Activated naive CD4-positive, alpha-beta T cell treated with anti-CD3 and anti-CD28 coated beads, Interleukin-2, amount 50 U/mL, for 72 hours (primary cell): ENCODE measurements around the gene GALNT18. TPM values are rescaled to one million over a fixed set of nuclear protein-coding genes. Genes with fewer than 3 reads are reported as not detected.
A peak's percentile ranks its signal among the peaks of the same experiment; 100 is the strongest.

Experiments used
- ATAC-seq, 2 donors: fragments of 150-1000 bp; cut with Tn5 transposase; 2 replicates each; pipeline ENCODE4 v1.10.0; 2021; ENCODE audit warnings: mild to moderate bottlenecking in 2 of 2, moderate library complexity in 2 of 2
- DNase-seq, 2 donors: peaks; one replicate each; pipeline ENCODE4 v3.0.0; 2021 to 2022; ENCODE audit warnings: low spot score in 2 of 2
- H3K27ac Mint-ChIP-seq, 2 donors: one replicate each; pipeline ENCODE4 v1.8.0; 2022; ENCODE audit warnings: mild to moderate bottlenecking in 2 of 2, mixed read lengths in 2 of 2
- H3K36me3 Mint-ChIP-seq, 2 donors: one replicate each; pipeline ENCODE4 v1.8.0; 2022; ENCODE audit warnings: mixed read lengths in 2 of 2
- H3K9me3 Mint-ChIP-seq, 2 donors: one replicate each; pipeline ENCODE4 v1.8.0; 2022; ENCODE audit warnings: mixed read lengths in 2 of 2
- total RNA-seq, 2 donors: library from RNA; stranded (reverse); gene quantifications; one replicate each; pipeline ENCODE4 v1.2.3, GENCODE V29; 2022

GALNT18 gene
- total RNA-seq, 2 donors from 2014 or later: 2.0 to 19.2 TPM

DNA sequence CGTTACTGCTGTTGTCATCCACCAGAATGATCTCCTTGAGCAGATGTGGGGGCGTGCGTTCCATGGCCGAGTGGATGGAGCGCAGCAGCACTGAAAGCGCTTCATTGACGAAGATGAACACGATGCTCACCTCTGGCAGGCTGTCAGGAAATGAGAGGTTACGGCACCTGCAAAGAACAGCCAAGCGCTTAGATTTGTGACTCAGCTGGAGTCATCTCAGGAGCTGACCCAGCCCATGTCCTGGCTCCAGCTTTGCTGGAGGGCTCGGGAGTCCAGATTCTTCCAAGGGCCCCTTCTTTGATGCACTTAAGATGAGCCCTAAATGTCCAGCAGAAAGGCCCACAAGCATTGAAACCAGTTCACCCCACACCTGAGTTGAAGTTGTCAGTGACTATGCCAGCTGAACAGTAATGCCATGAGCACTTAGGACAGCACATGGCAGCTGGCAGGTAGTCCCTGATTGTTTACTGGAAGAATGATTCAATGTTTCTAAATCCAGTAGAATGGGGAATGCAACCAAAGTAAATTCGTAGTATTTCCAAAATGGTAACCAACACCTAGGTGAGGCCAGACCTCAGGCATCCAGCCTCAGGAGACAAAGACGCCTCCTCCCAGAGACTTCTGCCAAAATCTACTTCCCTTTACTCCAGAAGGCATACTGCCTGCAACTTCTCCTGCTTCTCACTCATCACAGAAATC lies 189.0 kb downstream of the GALNT18 start:
- Mint-ChIP-seq H3K9me3 (no peaks in the 10 kb centered on the region), H3K27ac (no peak overlapping the region), H3K36me3 (no peaks in the 10 kb centered on the region)
- DNase-seq: no peak
- no peak for ATAC-seq

DNA sequence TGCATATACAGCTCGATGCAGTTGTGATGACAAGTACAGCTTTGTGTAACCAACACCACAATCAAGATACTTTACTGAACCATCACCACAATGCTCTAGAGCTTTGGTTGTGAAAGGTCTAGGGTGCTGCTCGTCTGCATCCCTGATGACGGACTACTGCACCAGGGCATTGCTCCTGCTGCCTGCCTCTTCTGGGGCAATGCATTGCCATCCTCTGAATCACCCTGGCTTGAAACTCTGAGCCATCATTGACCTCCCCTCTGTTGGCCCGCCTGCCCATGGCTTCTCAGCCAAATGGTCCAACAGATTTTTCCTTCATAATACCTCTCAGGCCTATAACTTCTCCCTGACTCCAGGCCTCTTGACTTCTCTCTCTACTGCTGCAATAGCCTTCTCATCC lies 191.4 kb downstream of the GALNT18 start:
- Mint-ChIP-seq H3K36me3 (no peaks in the 10 kb centered on the region), H3K9me3 (no peaks in the 10 kb centered on the region), H3K27ac (no peak overlapping the region)
- DNase-seq: no peak
- ATAC-seq: no peak

DNA sequence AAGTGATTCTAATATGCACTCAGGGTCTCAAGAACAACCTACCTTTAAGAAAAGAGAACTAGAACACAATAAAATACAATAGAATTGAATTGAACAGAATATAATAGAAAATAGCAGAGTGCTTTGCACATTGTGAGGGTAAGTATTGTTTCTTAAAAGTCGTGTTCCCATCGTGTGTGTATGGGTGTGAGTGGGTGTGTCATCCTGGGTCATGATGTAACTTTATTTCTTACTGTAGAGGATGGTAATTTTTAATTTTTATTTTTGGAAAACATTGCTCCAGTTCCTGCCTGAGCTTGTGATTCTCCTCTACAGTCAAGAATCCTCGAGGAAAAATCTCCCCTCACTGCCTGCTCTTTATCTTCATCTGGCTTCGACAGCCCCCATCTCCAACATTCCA lies 193.1 kb downstream of the GALNT18 start:
- Mint-ChIP-seq H3K27ac (peak overlapping the region in 1 of 2 donors; percentile 39), H3K9me3 (no peaks in the 10 kb centered on the region), H3K36me3 (no peaks in the 10 kb centered on the region)
- no peak for ATAC-seq
- no peak for DNase-seq

DNA sequence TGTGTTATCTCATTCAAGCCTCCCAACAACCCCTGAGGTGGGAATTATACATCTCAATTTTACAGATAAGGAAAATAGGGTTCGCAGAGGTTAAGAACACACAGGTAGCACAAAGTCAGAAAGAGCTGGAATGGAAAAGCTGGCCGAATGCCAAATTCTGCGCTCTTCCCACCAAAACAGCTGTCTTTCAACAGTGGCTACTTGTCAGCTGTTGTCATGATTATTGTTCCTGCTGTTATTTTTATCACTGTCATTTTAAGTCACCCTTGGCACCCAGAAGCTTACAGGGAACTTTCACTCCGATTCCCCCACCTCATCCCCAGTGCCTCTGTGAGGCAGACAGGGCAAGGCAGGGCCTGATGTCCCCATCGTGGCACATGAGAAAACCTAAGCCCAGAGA lies 194.3 kb downstream of the GALNT18 start:
- Mint-ChIP-seq H3K36me3 (no peaks in the 10 kb centered on the region), H3K27ac (no peak overlapping the region), H3K9me3 (no peaks in the 10 kb centered on the region)
- ATAC-seq: no peak
- DNase-seq: no peak

DNA sequence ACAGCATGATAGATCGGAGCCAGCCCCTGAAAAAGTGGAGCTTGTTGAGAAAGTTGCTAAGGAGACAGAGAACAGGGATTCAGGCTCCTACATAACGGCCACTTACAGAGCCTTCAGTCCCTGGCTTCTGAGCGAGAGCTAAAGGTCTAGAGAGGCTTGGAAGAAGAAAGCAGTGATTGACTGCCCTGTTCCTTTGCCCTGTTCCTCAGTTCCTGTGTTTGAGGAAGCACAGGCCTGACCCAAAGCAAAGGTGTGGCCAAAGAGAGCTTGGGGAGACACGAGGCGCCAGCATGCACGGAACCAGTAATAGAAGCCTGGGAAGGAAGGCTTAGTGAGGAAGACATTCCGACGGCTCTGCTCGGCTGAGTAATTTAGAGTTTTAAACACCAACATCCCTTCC lies 194.7 kb downstream of the GALNT18 start:
- no peak for DNase-seq
- no peak for ATAC-seq
- no peak overlapping the region for H3K27ac Mint-ChIP-seq
- no peaks in the 10 kb centered on the region for H3K36me3 Mint-ChIP-seq
- no peaks in the 10 kb centered on the region for H3K9me3 Mint-ChIP-seq

DNA sequence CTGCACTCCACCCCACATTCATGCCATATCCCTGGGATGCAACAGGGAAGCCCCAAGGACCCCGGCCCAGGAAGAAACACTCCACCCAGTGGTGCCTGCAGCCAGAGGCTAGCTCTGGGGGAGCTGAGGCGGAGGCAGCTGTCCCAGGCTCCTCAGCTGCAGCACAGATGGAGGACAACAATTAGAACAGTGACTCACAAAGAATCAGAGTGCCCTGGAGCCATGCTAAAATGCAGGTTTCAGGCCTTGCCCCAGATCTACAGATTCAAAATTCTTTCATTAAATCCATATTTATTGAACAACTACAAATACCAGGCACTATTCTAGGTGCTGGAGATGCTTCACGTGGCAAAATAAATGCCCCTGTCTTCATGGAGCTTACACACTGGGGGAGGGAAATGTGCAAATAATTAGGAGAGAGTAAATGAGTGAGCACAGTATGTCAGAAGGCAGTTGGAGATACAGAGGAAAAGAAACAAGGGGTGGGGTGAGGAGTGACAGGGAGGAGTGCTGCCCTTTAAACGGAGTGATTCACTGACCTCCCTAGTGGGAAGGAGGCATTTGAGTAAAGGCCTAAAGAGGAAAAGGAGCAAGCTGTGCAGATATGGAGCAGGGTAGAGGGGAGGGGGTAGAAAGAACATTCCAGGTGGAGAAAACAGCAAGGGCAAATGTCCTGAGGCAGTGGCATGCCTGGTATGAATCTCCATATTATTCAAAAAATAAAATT lies 195.4 kb downstream of the GALNT18 start:
- ATAC-seq (no peak), DNase-seq (no peak)
- H3K27ac Mint-ChIP-seq: no peak overlapping the region
- H3K9me3 Mint-ChIP-seq: no peaks in the 10 kb centered on the region
- H3K36me3 Mint-ChIP-seq: no peaks in the 10 kb centered on the region

DNA sequence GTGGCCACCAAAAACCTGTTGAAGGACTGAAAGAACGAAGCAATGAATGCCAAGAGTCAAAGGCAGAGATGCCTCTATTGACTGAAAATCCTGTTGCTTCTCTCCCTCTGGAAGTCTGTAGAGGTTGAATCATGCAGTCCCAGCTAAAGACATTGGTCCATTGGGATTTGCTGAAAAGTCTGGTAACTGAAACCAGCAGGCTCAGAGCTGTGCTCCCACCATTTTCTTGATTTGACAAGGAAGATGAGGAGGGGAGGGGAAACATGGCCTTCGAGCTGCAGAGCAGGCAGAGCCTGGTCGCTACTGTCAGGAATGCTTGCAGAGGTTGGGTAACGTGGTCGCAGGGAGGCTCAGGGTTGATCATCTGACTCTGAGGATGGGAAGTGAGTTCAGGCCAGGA lies 196.0 kb downstream of the GALNT18 start:
- Mint-ChIP-seq H3K27ac (no peak overlapping the region), H3K9me3 (no peaks in the 10 kb centered on the region), H3K36me3 (no peaks in the 10 kb centered on the region)
- DNase-seq (no peak), ATAC-seq (no peak)

DNA sequence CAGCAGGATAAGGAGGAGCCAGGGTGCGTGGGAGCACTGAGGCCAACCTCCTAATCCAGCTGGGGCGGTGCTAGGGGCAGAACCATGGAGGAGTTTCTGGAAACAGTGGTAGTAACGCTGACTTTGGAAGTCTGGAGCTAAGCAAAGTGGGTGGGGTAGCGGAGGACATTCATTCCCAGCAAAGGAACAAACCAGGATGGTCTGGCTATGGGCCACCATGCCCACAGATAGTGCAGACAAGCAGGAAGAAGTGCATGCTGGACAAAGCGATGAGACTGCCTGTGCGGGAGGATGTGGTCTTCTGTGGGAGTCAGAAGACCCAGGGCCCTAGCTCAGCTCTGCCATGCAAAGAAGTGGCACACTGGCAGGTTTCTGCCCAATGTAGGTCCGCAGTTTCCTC lies 197.1 kb downstream of the GALNT18 start:
- Mint-ChIP-seq H3K9me3 (no peaks in the 10 kb centered on the region), H3K27ac (no peak overlapping the region), H3K36me3 (no peaks in the 10 kb centered on the region)
- no peak for ATAC-seq
- DNase-seq: no peak

DNA sequence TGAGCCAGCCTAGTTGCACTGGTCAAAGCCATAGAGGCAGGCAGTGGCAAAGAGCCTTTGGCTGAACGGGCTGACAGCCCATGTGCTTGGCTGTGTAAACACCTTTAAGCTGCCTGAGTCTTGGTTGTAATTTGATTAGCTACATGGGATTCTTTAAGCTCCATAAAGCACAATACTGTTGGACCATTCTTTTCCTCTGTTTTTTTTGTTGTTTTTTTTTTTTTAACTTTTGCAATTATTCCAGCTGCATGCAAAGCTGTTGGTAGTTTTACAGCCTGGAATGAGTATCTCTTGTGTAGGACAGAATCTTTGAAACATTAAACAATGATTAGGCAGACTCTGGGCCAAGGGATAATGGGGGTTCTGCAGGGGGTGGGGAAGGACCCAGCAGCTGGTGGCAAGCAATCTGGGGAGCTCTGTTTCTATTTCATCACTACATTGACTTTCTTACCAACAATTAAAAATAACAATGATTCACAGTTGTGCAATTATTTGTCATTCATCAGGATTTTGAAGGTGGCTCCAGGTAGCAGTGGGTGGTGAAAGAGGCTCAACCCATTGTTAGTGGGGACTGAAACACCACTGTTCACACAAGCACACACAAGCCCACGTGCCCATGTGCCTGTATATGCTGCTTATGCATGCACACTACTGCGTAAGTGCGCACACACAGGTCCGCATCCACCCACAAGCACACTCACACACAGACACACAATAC lies 199.2 kb downstream of the GALNT18 start:
- DNase-seq (no peak), ATAC-seq (no peak)
- Mint-ChIP-seq H3K36me3 (no peaks in the 10 kb centered on the region), H3K27ac (no peak overlapping the region), H3K9me3 (no peaks in the 10 kb centered on the region)

DNA sequence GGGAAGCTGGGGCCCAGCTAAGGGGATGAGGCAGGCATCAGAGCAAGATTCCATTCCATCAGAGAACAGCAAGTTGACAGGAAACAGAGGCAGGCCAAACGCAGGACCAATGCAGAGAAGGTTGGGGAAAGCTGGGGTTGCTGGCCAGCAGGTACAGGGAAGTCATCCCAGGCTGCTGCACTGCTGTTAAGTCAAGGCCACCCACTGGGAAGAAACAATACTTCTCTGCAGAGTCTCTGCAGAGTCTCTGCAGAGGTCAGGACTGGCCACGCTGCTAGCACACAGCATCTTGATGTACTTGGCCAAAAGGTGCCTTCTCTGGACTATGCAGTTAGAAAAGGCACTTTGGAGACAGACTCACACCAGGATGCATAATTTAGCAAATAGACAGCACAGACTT lies 200.3 kb downstream of the GALNT18 start:
- ATAC-seq (no peak), DNase-seq (no peak)
- no peaks in the 10 kb centered on the region for H3K36me3 Mint-ChIP-seq
- H3K27ac Mint-ChIP-seq: no peak overlapping the region
- no peaks in the 10 kb centered on the region for H3K9me3 Mint-ChIP-seq

DNA sequence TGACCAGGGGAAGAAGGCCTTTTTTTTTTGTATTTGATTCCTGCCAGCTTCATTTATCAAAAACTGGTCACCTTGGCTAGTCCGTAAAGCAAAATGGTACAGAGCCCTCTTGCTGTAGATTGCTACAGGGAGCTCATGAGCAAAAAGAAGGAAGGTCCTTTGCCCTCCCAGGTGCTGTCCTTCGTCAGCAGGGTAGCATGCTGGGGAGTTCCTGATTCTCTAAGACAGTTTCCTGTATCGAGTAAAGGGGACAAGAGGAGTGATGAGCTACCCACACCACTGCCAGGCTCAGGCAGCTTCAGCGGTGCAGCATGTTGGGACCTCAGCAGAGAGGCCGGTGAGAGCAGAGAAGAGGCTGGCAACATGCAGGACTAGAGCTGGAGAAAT lies 200.9 kb downstream of the GALNT18 start:
- no peak overlapping the region for H3K27ac Mint-ChIP-seq
- no peaks in the 10 kb centered on the region for H3K9me3 Mint-ChIP-seq
- no peaks in the 10 kb centered on the region for H3K36me3 Mint-ChIP-seq
- ATAC-seq (no peak), DNase-seq (no peak)

DNA sequence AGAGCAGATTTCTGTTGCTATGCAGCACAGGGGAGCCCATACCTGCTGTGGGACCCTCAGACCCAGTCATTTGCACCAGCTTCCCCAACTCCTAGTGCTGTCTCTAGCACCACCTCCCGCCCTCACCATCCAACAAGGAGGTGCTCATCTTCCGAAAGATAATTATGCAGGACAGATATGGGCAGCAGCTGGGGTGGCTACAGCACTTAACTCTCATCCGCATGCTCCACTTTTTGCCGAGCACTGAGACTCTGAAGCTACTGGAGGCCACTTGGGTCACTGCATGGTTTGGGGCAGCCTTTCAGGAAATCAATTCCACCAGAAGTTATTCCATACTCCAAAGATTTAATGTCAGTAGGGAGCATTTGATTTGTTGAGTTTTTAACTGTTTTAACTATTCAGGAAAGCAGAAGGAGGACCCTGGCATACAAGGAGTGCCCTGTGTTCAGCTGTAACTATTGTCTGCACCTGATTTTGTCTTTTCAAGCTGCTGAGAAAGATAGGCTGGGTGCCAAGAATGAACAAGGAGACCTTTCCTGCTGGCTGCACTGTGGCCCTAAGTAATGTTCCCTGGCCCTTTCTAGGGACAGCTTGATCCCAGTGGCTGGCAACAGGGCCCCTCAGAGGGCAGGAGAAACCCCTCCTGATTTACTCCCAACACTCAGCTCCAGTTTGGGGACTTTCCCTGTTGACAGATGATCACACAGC lies 201.5 kb downstream of the GALNT18 start:
- Mint-ChIP-seq H3K36me3 (no peaks in the 10 kb centered on the region), H3K9me3 (no peaks in the 10 kb centered on the region), H3K27ac (peak overlapping the region in 1 of 2 donors; percentile 55)
- DNase-seq (no peak), ATAC-seq (no peak)

DNA sequence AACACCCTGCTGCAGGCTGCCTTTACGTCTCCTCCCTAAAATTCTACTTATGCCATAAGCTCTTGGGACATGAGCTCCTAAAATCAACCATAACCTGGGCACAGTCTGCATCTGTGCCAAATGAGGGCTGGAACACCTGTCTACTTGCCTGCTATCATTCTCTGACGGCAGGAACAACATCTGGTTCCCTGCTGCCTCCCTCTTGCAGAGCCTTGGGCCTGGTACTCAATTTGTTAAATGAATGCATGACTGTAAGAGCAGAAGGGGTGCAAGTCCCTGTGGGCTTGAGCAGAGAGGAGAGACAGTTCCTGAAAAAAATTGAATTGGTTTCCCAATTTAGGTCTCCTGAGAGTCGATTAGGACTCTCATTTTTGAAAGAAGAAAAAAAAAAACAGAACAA lies 202.1 kb downstream of the GALNT18 start:
- H3K9me3 Mint-ChIP-seq: no peaks in the 10 kb centered on the region

DNA sequence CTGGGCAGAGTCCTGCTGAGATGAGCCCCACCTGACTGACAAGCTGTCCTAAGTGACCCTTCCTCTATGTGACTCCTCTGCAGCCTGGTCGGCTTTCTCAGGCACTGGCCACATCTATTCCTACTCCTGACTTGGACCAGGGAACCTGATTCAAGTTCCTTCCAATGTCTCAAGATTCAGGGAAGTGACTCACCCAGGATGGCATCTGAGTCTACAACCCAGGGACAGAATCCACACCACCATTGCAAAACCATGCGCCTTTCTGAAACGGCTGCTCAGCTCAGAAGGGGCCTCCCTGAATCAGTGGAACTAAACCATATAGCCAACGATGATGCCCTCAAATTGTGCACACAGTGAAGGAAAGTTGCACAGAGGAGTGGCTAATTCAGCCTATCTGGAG lies 204.9 kb downstream of the GALNT18 start:
- H3K27ac Mint-ChIP-seq: no peak overlapping the region
- H3K36me3 Mint-ChIP-seq: no peaks in the 10 kb centered on the region
- DNase-seq (no peak), ATAC-seq (peak in 1 of 2 donors; percentile 31)
- H3K9me3 Mint-ChIP-seq: no peaks in the 10 kb centered on the region

More for the DNA sequence above, 202.1 kb downstream of the GALNT18 start:
- no peak for DNase-seq
- no peak for ATAC-seq
- Mint-ChIP-seq H3K36me3 (no peaks in the 10 kb centered on the region), H3K27ac (no peak overlapping the region)

DNA sequence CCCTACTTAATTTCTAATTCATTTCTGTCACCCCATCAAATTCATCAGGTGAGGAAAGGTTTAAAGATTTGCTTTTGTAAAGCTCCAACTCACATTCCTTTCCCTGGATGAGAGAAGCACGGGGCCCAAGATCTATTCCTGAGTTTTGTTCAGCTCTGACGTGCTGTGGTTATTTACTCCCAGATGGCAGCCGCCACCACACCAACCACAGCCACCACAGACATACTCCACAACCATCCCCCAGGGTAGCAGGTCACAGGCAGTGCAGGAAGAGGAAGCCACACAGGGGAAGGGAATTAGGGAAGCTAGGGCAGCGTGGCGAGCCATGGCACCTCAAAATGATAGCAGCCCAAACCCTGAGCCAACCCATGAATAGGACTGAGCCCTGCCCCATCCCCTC lies 205.3 kb downstream of the GALNT18 start:
- DNase-seq (no peak), ATAC-seq (peak in 1 of 2 donors; percentile 13)
- Mint-ChIP-seq H3K36me3 (no peaks in the 10 kb centered on the region), H3K27ac (no peak overlapping the region), H3K9me3 (no peaks in the 10 kb centered on the region)

DNA sequence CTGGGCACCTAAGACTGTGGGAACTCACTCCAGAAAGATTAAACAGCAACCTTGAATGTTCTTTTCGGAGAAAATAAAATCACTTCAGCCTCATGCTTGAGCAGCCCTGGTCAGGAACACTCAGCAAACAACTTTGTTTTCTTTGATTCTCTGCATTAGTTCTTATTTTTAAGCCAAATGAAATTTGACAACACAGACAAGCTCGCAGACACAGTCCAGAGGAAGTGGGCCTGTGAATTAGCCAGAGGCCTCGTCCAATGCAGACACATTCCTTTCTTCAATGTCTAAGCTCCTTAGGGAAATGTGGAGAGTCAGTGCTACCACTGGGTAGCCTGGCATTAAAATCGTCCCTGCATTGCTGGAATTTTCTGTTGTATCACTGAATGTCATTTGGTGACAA lies 205.9 kb downstream of the GALNT18 start:
- Mint-ChIP-seq H3K9me3 (no peaks in the 10 kb centered on the region), H3K36me3 (no peaks in the 10 kb centered on the region), H3K27ac (no peak overlapping the region)
- ATAC-seq (no peak), DNase-seq (no peak)

DNA sequence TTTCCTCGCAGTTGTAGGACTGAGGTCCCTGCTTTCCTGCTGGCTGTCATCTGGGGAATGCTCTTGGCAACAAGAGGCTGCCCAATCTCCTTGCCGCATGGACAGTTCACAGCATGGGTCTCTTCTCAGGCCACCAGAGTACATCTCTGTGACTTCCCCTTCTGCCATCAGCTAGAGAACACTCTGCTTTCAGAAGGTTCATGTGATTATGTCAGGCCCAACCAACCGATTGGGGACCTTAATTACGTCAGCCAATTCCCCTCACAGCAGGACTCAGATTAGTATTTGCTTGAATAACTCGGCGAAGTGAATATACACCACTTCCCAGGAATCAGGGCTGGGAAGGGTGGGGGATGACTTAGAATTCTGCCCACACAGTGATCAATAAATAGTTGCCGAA lies 206.8 kb downstream of the GALNT18 start:
- Mint-ChIP-seq H3K9me3 (no peaks in the 10 kb centered on the region), H3K36me3 (no peaks in the 10 kb centered on the region), H3K27ac (no peak overlapping the region)
- ATAC-seq (no peak), DNase-seq (no peak)
